Endodermal cell (in vitro differentiated cells): ENCODE data around the gene KRT9. TPM values are rescaled to one million over a fixed set of nuclear protein-coding genes. Genes with fewer than 3 reads are reported as not detected.

Experiments
- DNase-seq: peaks from one replicate; pipeline ENCODE4 v3.0.0-alpha.2; 2017
- H3K27ac ChIP-seq: 2 replicates; pipeline ENCODE4 v1.5.1; 2013; ENCODE audit warnings: mild to moderate bottlenecking, low read depth, low read length, moderate library complexity
- H3K27me3 ChIP-seq: 2 replicates; pipeline ENCODE4 v1.6.1; 2013; ENCODE audit warnings: mild to moderate bottlenecking, low read length, moderate library complexity; ENCODE audit not compliant: insufficient read depth, control insufficient read depth, poor library complexity, severe bottlenecking
- H3K36me3 ChIP-seq: 2 replicates; pipeline ENCODE4 v1.7.0; 2013; ENCODE audit warnings: mild to moderate bottlenecking, low read length, moderate library complexity; ENCODE audit not compliant: control insufficient read depth, insufficient read depth
- H3K4me1 ChIP-seq: one replicate; pipeline ENCODE4 v1.7.0; 2013; ENCODE audit warnings: low read length; ENCODE audit not compliant: control insufficient read depth, insufficient read depth
- H3K4me3 ChIP-seq: 2 replicates; pipeline ENCODE4 v1.5.1; 2013; ENCODE audit warnings: mild to moderate bottlenecking, low read length, moderate library complexity
- H3K9ac ChIP-seq: 2 replicates; pipeline ENCODE4 v1.6.1; 2013; ENCODE audit warnings: mild to moderate bottlenecking, low read length, moderate library complexity; ENCODE audit not compliant: poor library complexity, severe bottlenecking; ENCODE audit errors: extremely low read depth
- H3K9me3 ChIP-seq: 2 replicates; pipeline ENCODE4 v1.6.1; 2013; ENCODE audit warnings: mild to moderate bottlenecking, low read length, moderate library complexity; ENCODE audit not compliant: control insufficient read depth
- H3K27ac Mint-ChIP-seq: 2 replicates; pipeline ENCODE4 v1.8.0; 2020; ENCODE audit warnings: mixed read lengths
- H3K27me3 Mint-ChIP-seq: 2 replicates; pipeline ENCODE4 v1.8.0; 2021; ENCODE audit warnings: mild to moderate bottlenecking, mixed read lengths; ENCODE audit not compliant: insufficient read depth
- H3K36me3 Mint-ChIP-seq: 2 replicates; pipeline ENCODE4 v1.8.0; 2020; ENCODE audit warnings: low read depth, mixed read lengths
- H3K4me1 Mint-ChIP-seq: 2 replicates; pipeline ENCODE4 v1.8.0; 2020; ENCODE audit warnings: mixed read lengths
- H3K4me3 Mint-ChIP-seq: 2 replicates; pipeline ENCODE4 v1.8.0; 2020; ENCODE audit warnings: mild to moderate bottlenecking, moderate library complexity, mixed read lengths
- H3K9me3 Mint-ChIP-seq: 2 replicates; pipeline ENCODE4 v1.8.0; 2020; ENCODE audit warnings: mild to moderate bottlenecking, mixed read lengths
- CTCF ChIP-seq: fragments of 200-600 bp; sonication (generic); conservative IDR thresholded peaks from 2 replicates; pipeline ENCODE4 v1.5.0; 2021; ENCODE audit warnings: antibody characterized with exemption, mild to moderate bottlenecking
- whole genome bisulfite sequencing, 2 experiments: methylation state at CpG; one replicate each; pipeline versions ENCODE4 v1.1.5 to v1.1.7; 2013; ENCODE audit warnings: missing lambda C conversion rate in 2 of 2, mixed read lengths in 1 of 2; ENCODE audit not compliant: insufficient coverage in 1 of 2, insufficient read length in 1 of 2; 5-methylcytosine and 5-hydroxymethylcytosine counted together
- total RNA-seq, 2 donors: library from RNA; stranded (reverse); fragmentation: NEBNext Ultra II Directional in 1 of 2; extraction: Animal tissue kit (Norgen Biotek cat#: 25700) in 1 of 2; gene quantifications; 2 replicates in 1 of 2; 3 replicates in 1 of 2; pipeline ENCODE4 v1.2.1, GENCODE V29; 2021

KRT9 gene
- total RNA-seq, 2 donors from 2014 or later, result not detected

- Histone ChIP-seq H3K27ac (no peak overlapping the region), H3K27me3 (peaks cover 6% of the 10 kb centered on the region), H3K9ac (no peak overlapping the region), H3K4me1 (peaks cover 11% of the 10 kb centered on the region), H3K9me3 (no peaks in the 10 kb centered on the region), H3K36me3 (no peaks in the 10 kb centered on the region), H3K4me3 (no peak overlapping the region)
- no peak for TF ChIP-seq CTCF
- DNase-seq, result no peak
- Mint-ChIP-seq H3K9me3 (no peaks in the 10 kb centered on the region), H3K4me1 (peaks cover 12% of the 10 kb centered on the region), H3K36me3 (no peaks in the 10 kb centered on the region), H3K27me3 (peaks cover 30% of the 10 kb centered on the region), H3K27ac (no peak overlapping the region), H3K4me3 (no peak overlapping the region)
- WGBS, 2 experiments, result 88 to 98% methylated on average over 6 of the region's 6 CpGs
Measured at GRCh38 chr17:41561554-41561953, 10.3 kb downstream of the KRT9 start.

GRCh38 chr17:41559548-41559947 lies 12.3 kb downstream of the KRT9 start:
- no peaks in the 10 kb centered on the region for H3K36me3 ChIP-seq
- H3K9ac ChIP-seq, result no peak overlapping the region
- no peaks in the 10 kb centered on the region for H3K27me3 ChIP-seq
- TF ChIP-seq CTCF, result no peak
- peaks cover 24% of the 10 kb centered on the region for H3K27me3 Mint-ChIP-seq
- no peak for DNase-seq
- no peak overlapping the region for H3K4me3 ChIP-seq
- no peaks in the 10 kb centered on the region for H3K9me3 Mint-ChIP-seq
- H3K36me3 Mint-ChIP-seq, result no peaks in the 10 kb centered on the region
- no peak overlapping the region for H3K27ac Mint-ChIP-seq
- H3K4me1 ChIP-seq, result peaks cover 11% of the 10 kb centered on the region
- 95 to 100% methylated on average over 1 to 2 of the region's 2 CpGs for WGBS, 2 experiments
- no peak overlapping the region for H3K27ac ChIP-seq
- H3K4me1 Mint-ChIP-seq, result peaks cover 12% of the 10 kb centered on the region
- H3K9me3 ChIP-seq, result no peaks in the 10 kb centered on the region
- no peak overlapping the region for H3K4me3 Mint-ChIP-seq

- Histone ChIP-seq H3K9me3 (no peaks in the 10 kb centered on the region), H3K9ac (no peak overlapping the region), H3K4me3 (no peak overlapping the region), H3K27ac (no peak overlapping the region), H3K4me1 (no peaks in the 10 kb centered on the region), H3K27me3 (no peaks in the 10 kb centered on the region), H3K36me3 (no peaks in the 10 kb centered on the region)
- Mint-ChIP-seq H3K27ac (no peak overlapping the region), H3K4me1 (no peaks in the 10 kb centered on the region), H3K4me3 (no peak overlapping the region), H3K27me3 (peaks cover 26% of the 10 kb centered on the region), H3K36me3 (no peaks in the 10 kb centered on the region), H3K9me3 (no peaks in the 10 kb centered on the region)
- no peak for DNase-seq
- TF ChIP-seq CTCF, result no peak
- WGBS, 2 experiments, result 90 to 96% methylated on average over 3 to 9 of the region's 9 CpGs
Measured at GRCh38 chr17:41556931-41557330, 14.9 kb downstream of the KRT9 start.
